Peyer's patch (tissue), 4 donors: ENCODE results near the gene ABCF2.

Experiments used
- CTCF ChIP-seq, 6 experiments: fragments of 450-650 bp in 4 of 6; fragments of 200-600 bp in 2 of 6; sonication (generic) in 1 of 6; IDR thresholded peaks; one replicate each; pipeline ENCODE4 v1.5.1; 2017 to 2019; ENCODE audit warnings: antibody characterized with exemption in 6 of 6, mild to moderate bottlenecking in 3 of 6, moderate library complexity in 1 of 6
- POLR2A ChIP-seq, 2 donors: fragments of 450-650 bp; IDR thresholded peaks; one replicate each; pipeline ENCODE4 v1.5.1; 2017; ENCODE audit warnings: antibody characterized with exemption in 2 of 2, mild to moderate bottlenecking in 2 of 2, moderate library complexity in 2 of 2

- TF ChIP-seq POLR2A (IDR thresholded peaks at IDR 0.05) = no peak
- TF ChIP-seq CTCF (IDR thresholded peaks at IDR 0.05) = no peak
Observed at GRCh38 chr7:151218170-151218569, 8.8 kb downstream of the ABCF2 start.
